Activated naive CD4-positive, alpha-beta T cell treated with anti-CD3 and anti-CD28 coated beads, Interleukin-2, amount 50 U/mL, for 16 hours (primary cell): ENCODE data around the gene GOLT1B.

Source experiments
- DNase-seq: peaks from one replicate; pipeline ENCODE4 v3.0.0-alpha.2; 2020

Gene GOLT1B

GRCh38 chr12:21526053-21526452 lies 24.5 kb downstream of the GOLT1B start, which contains the start of gene SPX:
TSS of gene SPX (plus strand) at chr12:21526296. CDS start at chr12:21526473, 177 bp downstream.
- no peak for DNase-seq

DNA sequence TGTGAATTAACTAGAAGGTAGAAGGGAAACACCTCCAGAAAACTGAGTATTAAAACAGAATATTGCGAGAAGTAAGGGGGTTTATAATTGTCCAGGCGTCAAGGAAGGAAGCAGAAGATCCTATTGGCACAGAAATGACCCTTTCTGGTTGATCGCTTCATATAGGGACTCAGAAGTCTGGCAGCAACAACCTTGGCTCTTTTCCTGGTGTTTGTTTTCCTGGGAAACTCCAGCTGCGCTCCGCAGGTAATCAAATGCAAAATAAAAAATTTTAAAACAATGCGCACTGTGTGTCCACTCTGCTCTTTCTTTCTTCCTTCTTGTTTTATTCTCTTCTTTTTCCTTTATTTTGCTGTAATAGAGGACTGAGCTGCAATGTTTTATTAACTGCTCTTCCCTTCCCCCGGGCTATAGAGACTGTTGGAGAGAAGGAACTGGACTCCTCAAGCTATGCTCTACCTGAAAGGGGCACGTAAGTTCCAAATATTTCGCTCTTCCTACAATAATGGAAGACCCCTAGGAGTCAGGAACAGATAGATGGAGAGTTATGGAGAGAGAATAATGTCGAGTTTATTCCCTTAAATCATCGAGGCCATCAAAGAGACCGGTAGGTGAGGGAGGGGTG lies 25.2 kb downstream of the GOLT1B start:
- no peak for DNase-seq

GRCh38 chr12:21527451-21528180 lies 26.0 kb downstream of the GOLT1B start:
- DNase-seq = peak; percentile 64

DNA sequence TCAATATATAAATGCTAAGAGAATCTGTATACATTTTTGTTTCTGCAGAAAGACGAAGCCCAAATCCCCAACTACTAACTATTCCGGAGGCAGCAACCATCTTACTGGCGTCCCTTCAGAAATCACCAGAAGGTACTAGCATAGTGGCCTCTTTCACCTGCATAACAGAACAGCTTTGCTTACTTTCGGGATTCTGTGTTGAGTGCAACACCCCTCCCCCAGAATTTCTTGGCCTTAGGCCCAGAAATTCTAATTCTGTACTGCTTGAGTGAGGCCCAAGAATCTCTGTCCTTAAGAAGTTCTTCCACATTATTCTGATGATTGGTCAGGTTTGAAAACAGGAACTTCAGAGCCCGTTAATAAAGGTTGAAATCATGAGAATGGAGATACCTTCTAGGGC lies 27.4 kb downstream of the GOLT1B start:
- no peak for DNase-seq

- DNase-seq = no peak
Measured at GRCh38 chr12:21529456-21529855, 27.9 kb downstream of the GOLT1B start.

GRCh38 chr12:21538061-21538653 lies 36.6 kb downstream of the GOLT1B start:
- no peak for DNase-seq

- no peak for DNase-seq
Measured at GRCh38 chr12:21539797-21540196, 38.2 kb downstream of the GOLT1B start.

GRCh38 chr12:21541773-21542172 lies 40.2 kb downstream of the GOLT1B start:
- no peak for DNase-seq

DNA sequence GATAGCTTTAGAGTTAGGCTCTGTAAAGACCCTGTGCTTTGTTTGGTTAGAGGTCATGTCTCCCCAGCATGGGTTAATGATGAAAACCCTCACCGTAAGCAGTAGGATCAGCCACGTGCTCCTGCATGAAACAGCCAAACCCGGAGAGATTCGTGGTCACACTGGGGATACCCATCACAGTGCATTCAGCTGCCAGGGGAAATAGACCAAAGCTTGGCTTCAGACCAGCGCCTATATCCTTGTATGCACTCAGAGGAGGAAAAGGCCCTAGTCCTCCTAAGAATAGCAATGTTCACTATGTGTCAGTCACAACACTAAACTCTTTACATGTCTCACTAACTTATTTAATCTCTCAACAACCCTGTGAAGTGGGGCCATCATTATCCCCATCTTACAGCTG lies 40.8 kb downstream of the GOLT1B start:
- no peak for DNase-seq

DNA sequence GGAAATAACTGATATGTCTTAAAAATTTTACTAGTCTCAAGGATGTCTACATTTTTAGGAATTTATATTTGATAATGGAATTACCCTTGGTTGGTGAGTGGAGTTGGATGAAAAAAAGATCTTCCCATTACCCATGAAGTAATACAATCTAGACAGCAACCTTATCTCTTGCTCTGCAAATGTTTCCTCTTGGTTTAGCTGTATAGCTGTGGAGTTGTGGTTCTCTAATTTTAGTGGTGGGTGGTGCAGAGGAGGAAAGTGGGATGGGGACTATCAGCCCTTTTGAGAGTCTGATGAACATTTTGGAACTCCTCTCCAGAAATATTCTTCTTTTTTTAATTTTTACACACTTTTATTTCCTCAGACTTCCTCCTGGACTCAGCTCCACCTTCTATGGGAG lies 41.6 kb downstream of the GOLT1B start:
- DNase-seq = no peak

- no peak for DNase-seq
Measured at GRCh38 chr12:21545557-21545956, 44.0 kb downstream of the GOLT1B start.

DNA sequence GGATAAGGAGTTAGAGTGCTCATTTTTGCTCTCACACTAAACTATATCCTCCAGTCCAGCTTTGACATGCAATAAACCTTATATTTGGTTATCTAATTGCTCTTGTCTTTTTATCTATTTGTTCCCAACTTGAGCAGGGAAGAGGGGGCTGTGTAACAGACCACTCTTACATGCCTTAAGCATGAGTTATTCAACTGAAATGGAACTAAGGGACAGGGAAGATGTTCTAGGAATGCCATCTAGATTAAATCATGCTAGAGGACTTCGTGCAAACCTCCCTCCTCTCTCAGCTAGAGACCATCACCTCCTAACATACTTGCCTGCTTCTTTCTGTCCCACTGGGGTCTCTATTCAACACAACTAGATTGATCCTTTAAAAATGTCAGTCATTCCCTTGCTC lies 45.1 kb downstream of the GOLT1B start:
- DNase-seq = no peak

DNA sequence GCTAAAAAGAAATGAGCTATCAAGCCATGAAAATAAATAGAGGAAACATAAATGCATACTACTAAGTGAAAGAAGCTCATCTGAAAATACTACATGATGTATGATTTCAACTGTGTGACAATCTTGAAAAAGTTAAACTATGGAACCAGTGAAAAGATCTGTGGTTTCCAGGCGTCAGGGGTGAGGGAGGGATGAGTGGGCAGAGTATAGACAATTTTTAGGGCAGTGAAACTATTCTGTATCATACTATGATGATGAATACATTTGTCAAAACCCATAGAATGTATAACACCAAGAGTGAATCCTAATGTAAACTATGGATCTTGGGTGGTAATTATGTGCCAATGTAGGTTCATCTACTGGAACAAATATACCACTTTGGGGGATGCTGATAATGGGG lies 45.8 kb downstream of the GOLT1B start:
- DNase-seq = peak; percentile 13

- DNase-seq = no peak
Measured at GRCh38 chr12:21551841-21552465, 50.4 kb downstream of the GOLT1B start.

DNA sequence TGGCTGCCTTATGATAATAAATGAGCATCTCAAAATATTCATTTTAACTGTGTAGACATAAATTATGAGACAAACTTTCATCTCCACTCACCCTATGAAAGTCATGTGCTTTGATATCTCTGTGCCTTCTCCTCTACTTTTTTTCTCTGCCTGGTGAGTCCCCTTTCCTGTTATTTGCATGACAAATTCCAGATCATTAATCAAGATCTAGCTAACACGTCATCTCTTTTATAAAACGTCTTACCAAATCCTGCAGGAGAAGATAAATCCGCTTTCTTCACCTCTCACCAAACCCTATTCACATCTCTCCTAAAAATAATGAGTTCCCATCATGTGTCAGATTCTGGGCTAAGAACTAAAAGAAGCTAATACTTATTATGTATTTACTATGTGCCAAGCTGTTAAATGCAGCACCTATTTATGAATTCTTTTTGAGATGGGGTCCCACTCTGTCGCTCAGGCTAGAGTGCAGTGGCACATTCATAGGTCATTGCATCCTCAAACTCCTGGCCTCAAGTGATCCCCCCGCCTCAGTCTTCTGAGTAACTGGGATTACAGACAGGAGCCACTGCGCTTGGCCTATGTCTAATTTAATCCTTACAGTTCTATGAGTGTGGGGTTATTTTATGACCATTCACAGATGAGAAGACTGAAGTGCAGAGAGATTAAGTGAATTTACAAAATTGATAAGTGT lies 51.2 kb downstream of the GOLT1B start:
- DNase-seq = no peak

DNA sequence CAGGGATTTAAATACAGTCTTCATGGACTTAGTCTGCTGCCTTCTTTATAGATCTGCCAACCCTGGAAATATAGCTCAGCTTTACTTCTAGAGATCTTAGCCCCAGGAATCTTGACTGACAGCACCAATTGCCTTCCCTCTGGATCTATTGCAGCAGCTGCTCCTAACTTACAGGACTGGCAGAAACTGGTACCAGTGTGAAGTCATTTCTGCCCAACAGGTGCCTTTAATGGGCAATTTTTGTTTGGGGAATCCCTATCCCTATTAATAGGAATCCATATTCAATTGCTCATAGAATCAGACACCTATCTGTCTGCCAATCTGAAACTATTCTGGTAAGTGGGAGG lies 51.7 kb downstream of the GOLT1B start:
- DNase-seq = no peak

- DNase-seq = no peak
Measured at GRCh38 chr12:21558100-21558679, 56.6 kb downstream of the GOLT1B start.

DNA sequence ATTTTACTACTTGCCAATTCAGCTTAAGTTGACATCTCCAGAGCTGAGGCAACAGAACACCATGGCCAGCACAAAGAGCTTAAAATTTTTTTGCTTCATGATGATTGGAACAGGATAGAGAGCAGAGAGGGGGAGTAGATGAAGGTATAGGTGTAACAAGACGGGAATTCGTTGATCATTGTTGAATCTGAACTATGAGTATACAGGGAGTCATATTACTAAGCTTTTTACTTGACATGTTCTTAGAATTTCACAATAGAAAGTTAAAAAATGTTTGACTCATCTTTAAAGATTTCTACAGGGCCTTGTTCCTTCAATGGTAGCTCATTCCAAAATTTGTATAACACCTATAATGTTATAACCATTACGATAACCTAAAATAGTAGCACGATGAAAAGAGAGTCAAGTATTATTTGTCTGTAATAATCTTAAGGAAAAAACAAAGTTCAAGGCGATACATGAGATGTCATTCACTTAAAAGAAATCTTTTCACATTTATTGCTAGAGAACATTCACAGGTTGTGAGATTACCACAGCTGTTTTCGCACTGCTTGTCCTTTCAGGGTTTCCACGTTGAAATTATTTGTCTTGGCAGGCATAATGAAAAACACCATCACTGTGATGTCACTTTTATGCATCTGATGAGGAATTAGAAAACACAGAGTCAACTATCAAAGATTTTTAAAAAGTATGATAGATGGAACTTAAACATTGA lies 58.4 kb downstream of the GOLT1B start:
- no peak for DNase-seq

GRCh38 chr12:21561158-21561557 lies 59.6 kb downstream of the GOLT1B start:
- DNase-seq = no peak

DNA sequence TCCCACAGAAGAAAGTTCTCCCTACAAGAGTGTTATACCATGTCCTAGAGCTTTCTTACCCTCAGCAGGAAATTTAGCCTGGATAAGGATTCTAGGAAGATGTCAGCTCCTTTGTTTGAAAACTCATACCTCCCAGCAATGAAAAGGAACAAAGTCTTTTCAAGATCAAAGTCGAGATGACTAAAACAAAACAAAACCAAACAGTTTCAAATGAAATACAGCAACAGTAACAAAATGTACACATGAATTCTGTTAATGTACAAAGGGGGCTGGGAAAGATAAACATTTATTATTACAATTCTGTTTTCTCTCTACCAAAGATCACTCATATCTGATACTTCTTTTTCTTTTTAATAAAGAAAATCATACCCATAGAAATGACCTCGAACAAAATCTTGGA lies 61.3 kb downstream of the GOLT1B start:
- DNase-seq = no peak

GRCh38 chr12:21566223-21566906 lies 64.8 kb downstream of the GOLT1B start:
- no peak for DNase-seq
